A549 (cell line): ENCODE results near the gene LRRC30.

Source experiments
- CEBPB ChIP-seq, 2 experiments: fragments of >200 bp in 1 of 2; sonication (Bioruptor Twin) in 1 of 2; formaldehyde crosslinking in 1 of 2; IDR thresholded peaks; 2 replicates each; pipeline ENCODE4 v1.6.1; 2012 to 2016
- EP300 ChIP-seq, 2 experiments: fragments of >200 bp; sonication (Bioruptor Twin); formaldehyde crosslinking; IDR thresholded peaks; 2 replicates in 1 of 2; 3 replicates in 1 of 2; pipeline ENCODE4 v1.6.1; 2016 to 2017
- FOSB ChIP-seq: fragments of 250-450 bp; sonication (Bioruptor Pico); IDR thresholded peaks from 2 replicates; pipeline ENCODE4 v1.5.0; 2020; ENCODE audit warnings: mild to moderate bottlenecking, moderate library complexity
- MYC ChIP-seq: IDR thresholded peaks from 2 replicates; pipeline ENCODE4 v1.6.1; 2012; ENCODE audit warnings: mild to moderate bottlenecking, inconsistent platforms, low read length, improper control_type of control experiment, borderline replicate concordance
- NFE2L2 ChIP-seq: fragments of 150-350 bp; conservative IDR thresholded peaks from 2 replicates; pipeline ENCODE4 v1.6.1; 2014; ENCODE audit warnings: low read length
- POLR2A ChIP-seq: IDR thresholded peaks from 2 replicates; pipeline ENCODE4 v1.6.1; 2012; ENCODE audit warnings: mild to moderate bottlenecking, low read length
- RAD21 ChIP-seq, 2 experiments: fragments of >200 bp in 1 of 2; sonication (Bioruptor Twin) in 1 of 2; formaldehyde crosslinking in 1 of 2; IDR thresholded peaks in 1 of 2; conservative IDR thresholded peaks in 1 of 2; 2 replicates in 1 of 2; 3 replicates in 1 of 2; pipeline ENCODE4 v1.6.1; 2012 to 2018; ENCODE audit warnings: inconsistent platforms in 1 of 2
- RFX5 ChIP-seq: fragments of 450-650 bp; IDR thresholded peaks from 2 replicates; pipeline ENCODE4 v1.7.1; 2014; ENCODE audit warnings: antibody characterized with exemption, mild to moderate bottlenecking, moderate library complexity
- RNF2 ChIP-seq: fragments of 200-600 bp; sonication (generic); IDR thresholded peaks from 2 replicates; pipeline ENCODE4 v1.6.1; 2016; ENCODE audit warnings: low read depth, mild to moderate bottlenecking, antibody characterized with exemption, moderate library complexity, borderline replicate concordance
- SMC3 ChIP-seq: fragments of >200 bp; sonication (Bioruptor Twin); formaldehyde crosslinking; IDR thresholded peaks from 3 replicates; pipeline ENCODE4 v1.6.1; 2018; ENCODE audit warnings: inconsistent platforms
- ZNF302 ChIP-seq: fragments of 250-450 bp; sonication (Bioruptor Pico); IDR thresholded peaks from 2 replicates; pipeline ENCODE4 v1.9.0; 2021; ENCODE audit warnings: inconsistent platforms, mild to moderate bottlenecking, moderate library complexity
- TF ChIP-seq, protein P1 (sequence below): fragments of 450-650 bp; IDR thresholded peaks from 2 replicates; pipeline ENCODE4 v1.6.1; 2014; ENCODE audit warnings: antibody characterized with exemption
- TF ChIP-seq, protein P2 (sequence below): fragments of >200 bp; sonication (Bioruptor Twin); formaldehyde crosslinking; IDR thresholded peaks from 3 replicates; pipeline ENCODE4 v1.5.1; 2016
- TF ChIP-seq, protein P3 (sequence below): IDR thresholded peaks from 2 replicates; pipeline ENCODE4 v1.6.1; 2012; ENCODE audit warnings: low read depth, borderline replicate concordance

DNA sequence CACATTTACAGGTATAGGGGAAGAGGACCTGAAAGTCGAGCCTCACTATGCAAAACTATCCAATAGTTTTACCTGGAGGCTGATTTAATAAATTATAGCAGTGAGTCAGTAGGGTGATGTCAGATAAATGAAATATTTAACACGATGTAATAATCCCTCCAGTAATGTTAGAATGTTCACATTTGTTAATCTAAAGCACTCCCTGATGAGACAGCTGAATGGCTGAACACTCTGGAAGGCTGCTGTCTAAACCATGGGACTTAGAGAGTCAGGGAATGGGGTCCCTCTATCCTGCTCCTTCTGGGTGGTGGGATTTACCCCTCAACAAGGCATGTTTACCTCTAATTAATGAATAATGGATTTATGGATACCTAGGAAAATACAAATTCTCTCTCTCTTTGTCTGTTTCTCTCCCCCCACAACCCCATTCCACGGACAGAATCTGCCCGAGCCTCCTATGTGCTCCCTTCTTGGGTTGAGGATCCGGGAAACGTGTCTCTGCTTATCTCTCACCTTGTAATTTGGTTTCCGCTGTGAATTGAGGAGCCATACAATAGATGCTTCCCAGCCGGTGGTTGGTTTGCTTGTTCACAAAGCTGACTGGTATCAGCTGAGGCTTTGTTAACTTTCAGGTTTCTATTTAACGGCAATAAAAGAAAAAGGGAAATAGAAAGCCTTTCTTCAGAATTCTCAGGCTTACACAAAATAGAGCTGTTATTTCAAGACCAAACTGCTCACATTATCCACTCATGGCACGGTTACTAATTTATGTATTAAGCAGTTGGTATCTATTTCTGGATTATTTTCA is 25.9 kb downstream of the LRRC30 start:
- TF ChIP-seq, protein P1, sequence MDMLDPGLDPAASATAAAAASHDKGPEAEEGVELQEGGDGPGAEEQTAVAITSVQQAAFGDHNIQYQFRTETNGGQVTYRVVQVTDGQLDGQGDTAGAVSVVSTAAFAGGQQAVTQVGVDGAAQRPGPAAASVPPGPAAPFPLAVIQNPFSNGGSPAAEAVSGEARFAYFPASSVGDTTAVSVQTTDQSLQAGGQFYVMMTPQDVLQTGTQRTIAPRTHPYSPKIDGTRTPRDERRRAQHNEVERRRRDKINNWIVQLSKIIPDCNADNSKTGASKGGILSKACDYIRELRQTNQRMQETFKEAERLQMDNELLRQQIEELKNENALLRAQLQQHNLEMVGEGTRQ, result no peak
- TF ChIP-seq RAD21 (conservative IDR thresholded peaks at IDR 0.05 in 1 of 2, IDR thresholded peaks at IDR 0.05 in 1 of 2) (no peak), EP300 (IDR thresholded peaks at IDR 0.05) (no peak), POLR2A (no peak), NFE2L2 (no peak), RNF2 (no peak), MYC (no peak), SMC3 (no peak), FOSB (no peak), ZNF302 (CRISPR knock-in tag) (no peak), RFX5 (no peak), CEBPB (IDR thresholded peaks at IDR 0.05) (no peak)
- TF ChIP-seq, protein P2, sequence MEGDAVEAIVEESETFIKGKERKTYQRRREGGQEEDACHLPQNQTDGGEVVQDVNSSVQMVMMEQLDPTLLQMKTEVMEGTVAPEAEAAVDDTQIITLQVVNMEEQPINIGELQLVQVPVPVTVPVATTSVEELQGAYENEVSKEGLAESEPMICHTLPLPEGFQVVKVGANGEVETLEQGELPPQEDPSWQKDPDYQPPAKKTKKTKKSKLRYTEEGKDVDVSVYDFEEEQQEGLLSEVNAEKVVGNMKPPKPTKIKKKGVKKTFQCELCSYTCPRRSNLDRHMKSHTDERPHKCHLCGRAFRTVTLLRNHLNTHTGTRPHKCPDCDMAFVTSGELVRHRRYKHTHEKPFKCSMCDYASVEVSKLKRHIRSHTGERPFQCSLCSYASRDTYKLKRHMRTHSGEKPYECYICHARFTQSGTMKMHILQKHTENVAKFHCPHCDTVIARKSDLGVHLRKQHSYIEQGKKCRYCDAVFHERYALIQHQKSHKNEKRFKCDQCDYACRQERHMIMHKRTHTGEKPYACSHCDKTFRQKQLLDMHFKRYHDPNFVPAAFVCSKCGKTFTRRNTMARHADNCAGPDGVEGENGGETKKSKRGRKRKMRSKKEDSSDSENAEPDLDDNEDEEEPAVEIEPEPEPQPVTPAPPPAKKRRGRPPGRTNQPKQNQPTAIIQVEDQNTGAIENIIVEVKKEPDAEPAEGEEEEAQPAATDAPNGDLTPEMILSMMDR, result no peak
- TF ChIP-seq, protein P3, sequence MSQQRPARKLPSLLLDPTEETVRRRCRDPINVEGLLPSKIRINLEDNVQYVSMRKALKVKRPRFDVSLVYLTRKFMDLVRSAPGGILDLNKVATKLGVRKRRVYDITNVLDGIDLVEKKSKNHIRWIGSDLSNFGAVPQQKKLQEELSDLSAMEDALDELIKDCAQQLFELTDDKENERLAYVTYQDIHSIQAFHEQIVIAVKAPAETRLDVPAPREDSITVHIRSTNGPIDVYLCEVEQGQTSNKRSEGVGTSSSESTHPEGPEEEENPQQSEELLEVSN, result no peak
